ENCODE data around the gene SDC1.

The SDC1 gene

DNA sequence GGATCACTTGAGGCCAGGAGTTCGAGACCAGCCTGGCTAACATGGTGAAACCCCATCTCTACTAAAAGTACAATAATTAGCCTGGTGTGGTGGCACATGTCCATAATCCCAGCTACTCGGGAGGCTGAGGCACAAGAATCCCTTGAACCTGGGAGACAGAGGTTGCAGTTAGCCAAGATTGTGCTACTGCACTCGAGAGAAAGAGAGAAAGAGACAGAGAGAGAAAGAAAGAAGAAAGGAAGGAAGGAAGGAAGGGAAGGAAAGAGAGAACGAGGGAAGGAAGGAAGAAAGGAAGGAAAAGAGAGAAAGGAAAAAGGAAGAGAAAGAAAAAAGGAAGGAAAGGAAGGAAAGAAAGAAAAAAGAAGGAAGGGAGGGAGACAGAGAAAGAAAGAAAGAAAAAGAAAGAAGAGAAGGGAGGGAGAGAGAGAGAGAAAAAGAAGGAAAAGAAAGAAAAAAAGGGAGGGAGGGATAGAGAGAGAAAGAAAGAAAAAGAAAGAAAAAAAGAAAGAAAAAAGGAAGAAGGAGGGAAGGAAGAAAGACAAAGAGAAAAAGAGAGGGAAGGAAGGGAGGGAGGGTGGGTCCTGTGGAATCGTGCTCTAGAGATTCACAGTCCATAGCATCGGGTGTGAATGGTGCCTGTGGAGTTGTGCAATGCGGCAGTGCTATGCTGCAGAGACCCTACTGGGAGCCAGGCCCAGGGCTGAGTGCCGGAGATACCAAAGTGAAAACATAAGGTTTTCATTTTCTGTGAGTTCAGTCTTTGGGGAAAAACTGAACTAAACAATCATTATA lies 4.6 kb upstream of the SDC1 start:
- no peak overlapping the region for H3K4me3 ChIP-seq (ENCODE audit: control insufficient read depth, low read depth, low read length)
- peak; percentile 74 for DNase-seq (ENCODE audit: low read depth)
- no peak for TF ChIP-seq CTCF (conservative IDR thresholded peaks at IDR 0.05; ENCODE audit: control insufficient read depth, insufficient read depth, low read depth, low read length)

DNA sequence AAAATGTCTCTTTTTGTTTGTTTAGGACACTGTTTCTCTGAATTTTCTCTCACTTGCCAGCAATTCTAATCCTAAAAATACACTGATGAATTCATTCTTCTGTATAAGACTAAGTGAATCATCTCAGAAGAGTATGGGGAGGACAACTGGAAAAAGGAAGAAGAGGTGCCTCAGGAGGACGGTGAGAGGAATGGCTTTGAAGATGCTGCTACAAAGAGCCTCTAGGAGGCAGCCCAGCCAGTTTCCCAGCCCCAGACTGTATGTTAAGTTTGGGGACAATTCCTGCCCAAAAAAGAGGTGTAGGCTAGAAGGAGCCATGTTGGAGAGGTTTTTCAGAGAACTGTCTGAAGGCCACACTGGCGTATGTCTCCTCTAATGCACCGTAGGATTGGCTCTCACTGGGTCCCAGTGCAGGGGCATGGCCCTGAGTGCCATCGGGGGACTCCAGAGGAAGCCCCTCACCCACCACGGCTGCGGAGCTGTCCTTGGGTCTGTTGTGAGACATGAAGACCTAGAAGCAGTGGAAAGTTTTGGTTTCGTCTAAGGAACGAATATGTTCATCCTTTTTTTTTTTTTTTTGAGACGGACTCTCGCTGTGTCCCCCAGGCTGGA lies 3.1 kb upstream of the SDC1 start:
- no peak for TF ChIP-seq CTCF (conservative IDR thresholded peaks at IDR 0.05; ENCODE audit: control insufficient read depth, insufficient read depth, low read depth, low read length)
- no peak for DNase-seq (ENCODE audit: low read depth)
- H3K4me3 ChIP-seq (ENCODE audit: control insufficient read depth, low read depth, low read length): no peak overlapping the region

GRCh38 chr2:20226152-20226545 lies 1.2 kb upstream of the SDC1 start:
- DNase-seq (ENCODE audit: low read depth): no peak
- H3K4me3 ChIP-seq (ENCODE audit: control insufficient read depth, low read depth, low read length): no peak overlapping the region
- TF ChIP-seq CTCF (conservative IDR thresholded peaks at IDR 0.05; ENCODE audit: control insufficient read depth, insufficient read depth, low read depth, low read length): no peak

DNA sequence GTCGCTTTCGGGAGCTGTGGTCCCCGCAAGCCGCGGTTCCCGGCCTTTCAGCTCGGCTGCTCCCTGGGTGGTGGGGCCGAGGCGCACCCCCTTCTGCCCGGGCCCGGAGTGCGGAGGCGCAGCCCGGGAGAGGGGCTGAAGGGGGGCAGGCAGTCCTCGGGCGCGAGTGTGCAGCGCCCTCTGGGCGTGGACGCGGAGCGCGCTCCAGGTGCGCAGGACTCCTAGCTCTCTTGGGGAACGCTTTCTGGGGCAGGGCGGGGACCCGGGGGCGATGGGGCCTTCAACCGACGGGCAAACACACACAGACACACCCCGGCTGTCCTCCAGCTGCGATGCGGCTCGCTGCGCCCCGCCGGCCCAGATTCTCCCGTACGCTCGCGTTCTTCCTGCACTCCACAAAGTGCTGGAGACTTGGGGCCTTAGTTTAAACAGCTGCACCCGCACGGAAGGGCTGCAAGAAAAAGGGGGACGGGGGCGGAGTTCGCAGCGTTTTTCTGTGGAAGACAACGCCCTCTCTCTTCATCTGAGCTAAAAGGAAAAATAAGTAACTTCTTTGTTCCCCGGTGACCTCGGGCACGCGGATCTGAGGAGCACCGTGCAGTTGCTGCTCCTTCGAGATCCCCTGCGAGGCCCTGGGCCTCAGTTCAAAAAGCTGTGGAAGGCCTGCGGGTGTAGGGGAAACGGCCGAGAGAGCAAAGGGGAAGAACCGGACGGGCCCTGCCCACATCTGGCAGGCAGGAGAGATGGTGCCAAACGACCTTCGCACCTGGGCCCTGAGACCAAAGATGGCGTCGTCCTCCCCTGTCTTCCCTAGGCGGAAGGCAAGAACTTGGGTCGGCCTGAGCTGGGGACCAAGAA lies 593 bp upstream of the SDC1 start:
- DNase-seq (ENCODE audit: low read depth): peak; percentile 33
- peak; percentile 34 for TF ChIP-seq CTCF (conservative IDR thresholded peaks at IDR 0.05; ENCODE audit: control insufficient read depth, insufficient read depth, low read depth, low read length)
- peak overlapping the region; percentile 43 for H3K4me3 ChIP-seq (ENCODE audit: control insufficient read depth, low read depth, low read length)

DNA sequence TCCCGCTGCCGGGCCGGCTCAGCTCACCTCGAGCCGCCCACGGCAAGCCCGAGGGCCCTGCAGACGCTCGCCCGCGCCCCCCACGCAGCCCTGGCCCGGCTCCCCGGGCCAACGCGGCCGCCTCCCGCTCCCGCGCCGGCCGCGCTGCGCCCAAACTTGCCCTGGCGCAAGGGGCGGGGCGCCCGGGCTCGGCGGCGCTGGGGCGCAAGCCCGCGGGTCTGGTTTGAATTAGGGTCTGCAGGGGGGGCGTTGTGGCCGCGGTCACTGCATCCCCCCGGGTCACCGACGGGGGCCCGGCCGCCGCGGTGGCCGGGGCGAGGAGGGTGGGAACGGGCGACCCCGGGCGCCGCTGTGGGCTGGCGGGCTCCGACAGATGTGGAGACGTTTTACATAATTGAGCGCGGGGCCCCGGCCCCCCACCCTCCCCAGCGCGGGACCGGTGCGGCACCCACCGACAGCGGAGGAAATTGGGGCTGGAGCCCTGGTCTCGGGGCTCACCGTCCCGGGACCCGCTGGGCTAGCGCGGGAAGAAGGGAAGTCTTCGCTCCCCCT lies 690 bp downstream of the SDC1 start:
- TF ChIP-seq CTCF (conservative IDR thresholded peaks at IDR 0.05; ENCODE audit: control insufficient read depth, insufficient read depth, low read depth, low read length): no peak
- no peak for DNase-seq (ENCODE audit: low read depth)
- H3K4me3 ChIP-seq (ENCODE audit: control insufficient read depth, low read depth, low read length): peak overlapping the region; percentile 50

GRCh38 chr2:20223407-20224163 lies 1.3 kb downstream of the SDC1 start:
- TF ChIP-seq CTCF (conservative IDR thresholded peaks at IDR 0.05; ENCODE audit: control insufficient read depth, insufficient read depth, low read depth, low read length): no peak
- DNase-seq (ENCODE audit: low read depth): peak; percentile 29
- H3K4me3 ChIP-seq (ENCODE audit: control insufficient read depth, low read depth, low read length): peak overlapping the region; percentile 50

All from fibroblast of mammary gland (primary cell).